Endodermal cell (in vitro differentiated cells): ENCODE measurements around the gene HNRNPUL1. TPM values are rescaled to one million over a fixed set of nuclear protein-coding genes. Genes with fewer than 3 reads are reported as not detected.
"Not testable (repeated sequence)": the region's sequence is repeated elsewhere in the genome, so short reads cannot be mapped to it uniquely, and the experiment has no call there.

Source experiments
- DNase-seq: peaks from one replicate; pipeline ENCODE4 v3.0.0-alpha.2; 2017
- H3K27ac ChIP-seq: 2 replicates; pipeline ENCODE4 v1.5.1; 2013; ENCODE audit warnings: mild to moderate bottlenecking, low read depth, low read length, moderate library complexity
- H3K27me3 ChIP-seq: 2 replicates; pipeline ENCODE4 v1.6.1; 2013; ENCODE audit warnings: mild to moderate bottlenecking, low read length, moderate library complexity; ENCODE audit not compliant: insufficient read depth, control insufficient read depth, poor library complexity, severe bottlenecking
- H3K36me3 ChIP-seq: 2 replicates; pipeline ENCODE4 v1.7.0; 2013; ENCODE audit warnings: mild to moderate bottlenecking, low read length, moderate library complexity; ENCODE audit not compliant: control insufficient read depth, insufficient read depth
- H3K4me1 ChIP-seq: one replicate; pipeline ENCODE4 v1.7.0; 2013; ENCODE audit warnings: low read length; ENCODE audit not compliant: control insufficient read depth, insufficient read depth
- H3K4me3 ChIP-seq: 2 replicates; pipeline ENCODE4 v1.5.1; 2013; ENCODE audit warnings: mild to moderate bottlenecking, low read length, moderate library complexity
- H3K9ac ChIP-seq: 2 replicates; pipeline ENCODE4 v1.6.1; 2013; ENCODE audit warnings: mild to moderate bottlenecking, low read length, moderate library complexity; ENCODE audit not compliant: poor library complexity, severe bottlenecking; ENCODE audit errors: extremely low read depth
- H3K9me3 ChIP-seq: 2 replicates; pipeline ENCODE4 v1.6.1; 2013; ENCODE audit warnings: mild to moderate bottlenecking, low read length, moderate library complexity; ENCODE audit not compliant: control insufficient read depth
- H3K27ac Mint-ChIP-seq: 2 replicates; pipeline ENCODE4 v1.8.0; 2020; ENCODE audit warnings: mixed read lengths
- H3K27me3 Mint-ChIP-seq: 2 replicates; pipeline ENCODE4 v1.8.0; 2021; ENCODE audit warnings: mild to moderate bottlenecking, mixed read lengths; ENCODE audit not compliant: insufficient read depth
- H3K36me3 Mint-ChIP-seq: 2 replicates; pipeline ENCODE4 v1.8.0; 2020; ENCODE audit warnings: low read depth, mixed read lengths
- H3K4me1 Mint-ChIP-seq: 2 replicates; pipeline ENCODE4 v1.8.0; 2020; ENCODE audit warnings: mixed read lengths
- H3K4me3 Mint-ChIP-seq: 2 replicates; pipeline ENCODE4 v1.8.0; 2020; ENCODE audit warnings: mild to moderate bottlenecking, moderate library complexity, mixed read lengths
- H3K9me3 Mint-ChIP-seq: 2 replicates; pipeline ENCODE4 v1.8.0; 2020; ENCODE audit warnings: mild to moderate bottlenecking, mixed read lengths
- WGBS, 2 experiments: methylation state at CpG; one replicate each; pipeline versions ENCODE4 v1.1.5 to v1.1.7; 2013; ENCODE audit warnings: missing lambda C conversion rate in 2 of 2, mixed read lengths in 1 of 2; ENCODE audit not compliant: insufficient coverage in 1 of 2, insufficient read length in 1 of 2; 5-methylcytosine and 5-hydroxymethylcytosine counted together
- total RNA-seq, 2 donors: library from RNA; stranded (reverse); fragmentation: NEBNext Ultra II Directional in 1 of 2; extraction: Animal tissue kit (Norgen Biotek cat#: 25700) in 1 of 2; gene quantifications; 2 replicates in 1 of 2; 3 replicates in 1 of 2; pipeline ENCODE4 v1.2.1, GENCODE V29; 2021
- TF ChIP-seq, protein P1 (sequence below): fragments of 200-600 bp; sonication (generic); conservative IDR thresholded peaks from 2 replicates; pipeline ENCODE4 v1.5.0; 2021; ENCODE audit warnings: antibody characterized with exemption, mild to moderate bottlenecking

HNRNPUL1 gene
- total RNA-seq, 2 donors from 2014 or later = 211 to 225 TPM

DNA sequence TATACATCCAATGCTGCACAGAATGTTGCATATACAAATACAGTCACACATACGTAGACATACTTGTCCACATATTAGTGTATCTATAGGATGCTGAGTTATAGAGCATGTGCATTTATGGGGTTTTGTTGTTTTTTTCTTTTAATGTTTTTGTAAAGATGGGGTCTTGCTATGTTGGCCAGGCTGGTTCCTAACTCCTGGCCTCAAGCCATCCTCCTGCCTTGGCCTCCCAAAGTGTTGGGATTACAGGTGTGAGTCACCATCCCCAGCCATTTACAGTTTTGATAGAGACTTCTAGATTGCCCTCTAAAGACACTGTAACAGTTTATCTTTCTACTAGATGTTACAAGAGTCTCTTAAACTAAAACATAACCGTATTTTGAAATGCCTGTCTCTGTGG, 14.3 kb downstream of the HNRNPUL1 start:
- TF ChIP-seq, protein P1, sequence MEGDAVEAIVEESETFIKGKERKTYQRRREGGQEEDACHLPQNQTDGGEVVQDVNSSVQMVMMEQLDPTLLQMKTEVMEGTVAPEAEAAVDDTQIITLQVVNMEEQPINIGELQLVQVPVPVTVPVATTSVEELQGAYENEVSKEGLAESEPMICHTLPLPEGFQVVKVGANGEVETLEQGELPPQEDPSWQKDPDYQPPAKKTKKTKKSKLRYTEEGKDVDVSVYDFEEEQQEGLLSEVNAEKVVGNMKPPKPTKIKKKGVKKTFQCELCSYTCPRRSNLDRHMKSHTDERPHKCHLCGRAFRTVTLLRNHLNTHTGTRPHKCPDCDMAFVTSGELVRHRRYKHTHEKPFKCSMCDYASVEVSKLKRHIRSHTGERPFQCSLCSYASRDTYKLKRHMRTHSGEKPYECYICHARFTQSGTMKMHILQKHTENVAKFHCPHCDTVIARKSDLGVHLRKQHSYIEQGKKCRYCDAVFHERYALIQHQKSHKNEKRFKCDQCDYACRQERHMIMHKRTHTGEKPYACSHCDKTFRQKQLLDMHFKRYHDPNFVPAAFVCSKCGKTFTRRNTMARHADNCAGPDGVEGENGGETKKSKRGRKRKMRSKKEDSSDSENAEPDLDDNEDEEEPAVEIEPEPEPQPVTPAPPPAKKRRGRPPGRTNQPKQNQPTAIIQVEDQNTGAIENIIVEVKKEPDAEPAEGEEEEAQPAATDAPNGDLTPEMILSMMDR = no peak
- WGBS, 2 experiments = 94 to 100% methylated on average over 1 of the region's 2 CpGs
- no peaks in the 10 kb centered on the region for H3K4me1 ChIP-seq
- peaks cover 96% of the 10 kb centered on the region for H3K36me3 ChIP-seq
- Mint-ChIP-seq H3K4me1 (no peaks in the 10 kb centered on the region), H3K4me3 (no peak overlapping the region), H3K27ac (no peak overlapping the region), H3K9me3 (no peaks in the 10 kb centered on the region), H3K27me3 (no peaks in the 10 kb centered on the region), H3K36me3 (peaks cover 87% of the 10 kb centered on the region)
- no peak overlapping the region for H3K4me3 ChIP-seq
- no peaks in the 10 kb centered on the region for H3K27me3 ChIP-seq
- no peak overlapping the region for H3K27ac ChIP-seq
- H3K9ac ChIP-seq = no peak overlapping the region
- H3K9me3 ChIP-seq = no peaks in the 10 kb centered on the region
- no peak for DNase-seq

DNA sequence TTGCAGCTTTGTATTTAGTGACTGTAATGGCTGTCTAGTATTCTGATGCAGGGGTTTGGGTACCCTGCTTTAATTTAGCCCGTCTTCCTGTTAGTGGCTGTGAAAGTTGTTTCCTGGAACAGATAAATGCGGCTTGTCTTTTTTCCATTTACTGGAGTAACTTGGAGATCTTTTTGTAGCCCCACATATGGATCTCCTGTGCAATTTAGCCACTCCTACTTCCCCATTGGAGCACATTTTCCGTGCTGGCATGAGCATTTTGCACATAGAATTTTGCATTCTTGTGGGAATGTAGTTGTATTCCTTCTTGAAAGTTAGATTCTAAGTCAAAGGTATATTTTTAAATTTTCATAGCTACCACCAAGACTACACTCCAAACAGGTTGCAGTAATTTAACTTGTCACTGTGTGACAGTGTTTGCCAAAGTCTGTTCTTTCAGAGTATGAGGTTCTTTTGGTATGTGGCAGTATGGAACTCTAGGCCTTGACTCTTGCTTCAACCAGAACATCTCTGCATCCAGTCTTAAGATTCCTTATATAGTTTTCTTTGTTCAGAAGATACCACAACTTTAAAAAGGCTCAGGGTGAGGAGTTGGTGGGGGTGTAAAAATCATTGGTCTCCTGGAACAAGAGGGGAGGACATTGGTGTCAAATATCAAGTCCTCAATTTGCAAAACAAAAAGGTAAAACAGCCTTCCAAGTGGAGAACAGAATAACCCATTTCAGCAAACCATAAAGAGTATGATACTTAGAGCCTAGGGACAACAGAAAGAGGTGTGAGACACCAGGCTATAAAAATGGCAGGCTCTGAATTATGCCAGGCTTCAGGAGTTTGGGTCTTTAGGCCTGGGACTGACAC, 24.7 kb downstream of the HNRNPUL1 start:
- H3K27me3 Mint-ChIP-seq = no peaks in the 10 kb centered on the region
- peak overlapping the region; percentile 27 for H3K27ac Mint-ChIP-seq
- no peaks in the 10 kb centered on the region for H3K9me3 Mint-ChIP-seq
- no peak overlapping the region for H3K27ac ChIP-seq
- no peaks in the 10 kb centered on the region for H3K4me1 ChIP-seq
- no peaks in the 10 kb centered on the region for H3K9me3 ChIP-seq
- no peak overlapping the region for H3K4me3 ChIP-seq
- no peak for DNase-seq
- H3K27me3 ChIP-seq = no peaks in the 10 kb centered on the region
- WGBS, 2 experiments = 82 to 100% methylated on average over 2 to 3 of the region's 3 CpGs
- H3K36me3 Mint-ChIP-seq = peaks cover 83% of the 10 kb centered on the region
- peaks cover 2% of the 10 kb centered on the region for H3K4me1 Mint-ChIP-seq
- TF ChIP-seq, protein P1 = no peak
- peaks cover 91% of the 10 kb centered on the region for H3K36me3 ChIP-seq
- H3K9ac ChIP-seq = no peak overlapping the region
- no peak overlapping the region for H3K4me3 Mint-ChIP-seq

DNA sequence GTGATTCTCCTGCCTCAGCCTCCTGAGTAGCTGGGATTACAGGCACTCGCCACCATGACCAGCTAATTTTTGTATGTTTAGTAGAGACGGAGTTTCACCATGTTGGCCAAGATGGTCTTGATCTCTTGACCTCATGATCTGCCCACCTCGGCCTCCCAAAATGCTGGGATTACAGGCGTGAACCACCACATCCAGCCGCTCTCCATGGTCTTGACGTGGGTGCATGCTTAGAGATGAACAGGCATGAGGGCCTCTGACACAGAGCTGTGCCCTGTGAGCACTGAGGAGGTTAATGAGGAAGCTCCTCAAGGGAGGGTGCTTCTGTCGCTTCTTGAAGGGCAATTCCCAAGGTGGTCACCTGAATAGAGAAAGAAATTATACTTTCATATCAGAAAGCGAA, 25.6 kb downstream of the HNRNPUL1 start:
- not testable (repeated sequence) for H3K27me3 Mint-ChIP-seq, H3K4me1 Mint-ChIP-seq, H3K9me3 ChIP-seq, H3K4me3 Mint-ChIP-seq, H3K4me3 ChIP-seq, H3K4me1 ChIP-seq, H3K9ac ChIP-seq, H3K27ac ChIP-seq, H3K27me3 ChIP-seq, H3K9me3 Mint-ChIP-seq, DNase-seq
- peaks cover 91% of the 10 kb centered on the region for H3K36me3 ChIP-seq
- Mint-ChIP-seq H3K27ac (peak overlapping the region; percentile 37), H3K36me3 (peaks cover 86% of the 10 kb centered on the region)
- whole genome bisulfite sequencing, 2 experiments = 89 to 94% methylated on average over 8 of the region's 8 CpGs
